HG03520 (cell line): Measurements from ENCODE around the gene SHOX.
"Not testable (repeated sequence)": the region's sequence is repeated elsewhere in the genome, so short reads cannot be mapped to it uniquely, and the experiment has no call there.

Experiments used
- ATAC-seq: cut with Tn5 transposase; IDR thresholded peaks from one replicate; pipeline ENCODE4 v1.9.1; 2021; ENCODE audit warnings: mild to moderate bottlenecking, moderate library complexity; ENCODE audit not compliant: unreplicated experiment

Gene SHOX

GRCh38 chrX:630612-631496 is at the start of gene SHOX:
SHOX (plus strand) TSS chrX:630791; CDS start chrX:630898, 107 bp downstream.
- ATAC-seq = no peak

GRCh38 chrX:581066-581465 is 49.5 kb upstream of the SHOX start:
- no peak for ATAC-seq

- ATAC-seq = no peak
These were observed 48.8 kb upstream of the SHOX start for GRCh38 chrX:581720-582298.

GRCh38 chrX:584572-584971 is 46.0 kb upstream of the SHOX start:
- no peak for ATAC-seq

GRCh38 chrX:585115-585808 is 45.3 kb upstream of the SHOX start:
- no peak for ATAC-seq

GRCh38 chrX:586351-586750 is 44.2 kb upstream of the SHOX start:
- ATAC-seq = no peak

GRCh38 chrX:589261-589660 is 41.3 kb upstream of the SHOX start:
- ATAC-seq = not testable (repeated sequence)

- ATAC-seq = no peak
These were observed 39.7 kb upstream of the SHOX start for GRCh38 chrX:590693-591404.

GRCh38 chrX:599837-600715 is 30.5 kb upstream of the SHOX start:
- no peak for ATAC-seq

GRCh38 chrX:603029-603428 is 27.6 kb upstream of the SHOX start:
- ATAC-seq = not testable (repeated sequence)

GRCh38 chrX:604616-605015 is 26.0 kb upstream of the SHOX start:
- not testable (repeated sequence) for ATAC-seq

- not testable (repeated sequence) for ATAC-seq
These were observed 22.5 kb upstream of the SHOX start for GRCh38 chrX:608088-608487.

GRCh38 chrX:614136-614535 is 16.5 kb upstream of the SHOX start:
- no peak for ATAC-seq

GRCh38 chrX:617401-617800 is 13.2 kb upstream of the SHOX start:
- ATAC-seq = no peak

GRCh38 chrX:617891-618290 is 12.7 kb upstream of the SHOX start:
- no peak for ATAC-seq

- not testable (repeated sequence) for ATAC-seq
These were observed 12.3 kb upstream of the SHOX start for GRCh38 chrX:618304-618703.

GRCh38 chrX:618761-619450 is 11.7 kb upstream of the SHOX start:
- no peak for ATAC-seq

- no peak for ATAC-seq
These were observed 11.2 kb upstream of the SHOX start for GRCh38 chrX:619451-619811.

- ATAC-seq = no peak
These were observed 10.6 kb upstream of the SHOX start for GRCh38 chrX:619812-620531.
